Measurements from ENCODE around the gene LDAH. TPM values are rescaled to one million over a fixed set of nuclear protein-coding genes. Genes with fewer than 3 reads are reported as not detected.

The LDAH gene
- polyA plus RNA-seq, 1 experiment, result 10.0 TPM

DNA sequence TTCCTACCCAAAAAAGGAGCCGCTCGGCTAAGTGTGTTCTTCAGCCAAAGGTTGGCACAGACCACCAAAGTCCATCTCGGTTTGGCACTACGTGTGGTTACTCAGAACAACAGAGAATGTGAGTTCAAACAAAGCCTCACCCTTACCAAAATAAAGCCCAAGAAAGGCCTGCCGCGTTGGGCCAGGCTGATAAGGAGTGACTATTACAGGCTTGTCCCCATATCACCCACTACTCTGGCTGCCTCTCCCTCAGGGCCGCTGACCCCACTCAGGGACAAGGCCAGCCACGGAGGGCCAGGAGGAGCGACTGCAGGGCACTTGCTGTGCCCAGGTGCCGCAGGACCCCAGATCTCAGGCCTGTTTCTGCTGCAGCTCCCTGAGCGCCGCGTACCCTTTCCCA, 185.8 kb downstream of the LDAH start:
- TF ChIP-seq CTCF (IDR thresholded peaks at IDR 0.05; ENCODE audit: insufficient read depth, low read depth, low read length), result no peak
- Histone ChIP-seq H3K27me3 (ENCODE audit: control insufficient read depth, insufficient read depth, low read length) (no peaks in the 10 kb centered on the region; the same call in 1 of the 2 replicates), H3K4me3 (ENCODE audit: low read depth, low read length) (no peak overlapping the region), H3K36me3 (ENCODE audit: control insufficient read depth, insufficient read depth, low read length) (peaks cover 9% of the 10 kb centered on the region)
- no peak for DNase-seq (ENCODE audit: low read depth)
- CTCF ChIA-PET, result interaction anchor here (1.1 to 5.0 kb wide), 6 partner anchors 20 to 258 kb away, joined by 3 to 72 read pairs (median 6); partner anchors contain the start of gene RHOB
- POLR2A ChIA-PET, result no interaction called here

- no peak for DNase-seq (ENCODE audit: low read depth)
- ChIA-PET POLR2A (interaction anchor here (0.9 to 1.2 kb wide), 2 partner anchors 189 to 192 kb away, joined by 4 to 17 read pairs; partner anchors contain the start of gene RHOB), CTCF (interaction anchor here (0.6 to 5.0 kb wide), 34 partner anchors 8 to 259 kb away, joined by 3 to 72 read pairs (median 4); partner anchors contain the start of genes HS1BP3 and RHOB)
- peak; percentile 97 for TF ChIP-seq CTCF (IDR thresholded peaks at IDR 0.05; ENCODE audit: insufficient read depth, low read depth, low read length)
- H3K27me3 ChIP-seq (ENCODE audit: control insufficient read depth, insufficient read depth, low read length), result no peaks in the 10 kb centered on the region; the same call in 1 of the 2 replicates
- peaks cover 7% of the 10 kb centered on the region; the same call in 1 of the 2 replicates for H3K36me3 ChIP-seq (ENCODE audit: control insufficient read depth, insufficient read depth, low read length)
- no peak overlapping the region for H3K4me3 ChIP-seq (ENCODE audit: low read depth, low read length)
Observed at GRCh38 chr2:20635675-20636584, 187.0 kb downstream of the LDAH start.

GRCh38 chr2:20635113-20635510, 187.8 kb downstream of the LDAH start:
- CTCF ChIA-PET, result interaction anchor here (0.7 to 5.0 kb wide), 28 partner anchors 9 to 256 kb away, joined by 3 to 72 read pairs (median 6); partner anchors contain the start of genes HS1BP3 and RHOB
- no peak for TF ChIP-seq CTCF (IDR thresholded peaks at IDR 0.05; ENCODE audit: insufficient read depth, low read depth, low read length)
- Histone ChIP-seq H3K27me3 (ENCODE audit: control insufficient read depth, insufficient read depth, low read length) (no peaks in the 10 kb centered on the region; the same call in 1 of the 2 replicates), H3K36me3 (ENCODE audit: control insufficient read depth, insufficient read depth, low read length) (peaks cover 4% of the 10 kb centered on the region; the same call in 1 of the 2 replicates), H3K4me3 (ENCODE audit: low read depth, low read length) (no peak overlapping the region)
- no peak for DNase-seq (ENCODE audit: low read depth)
- POLR2A ChIA-PET, result interaction anchor here (0.9 to 1.2 kb wide), 2 partner anchors 188 to 191 kb away, joined by 4 to 17 read pairs; partner anchors contain the start of gene RHOB

DNA sequence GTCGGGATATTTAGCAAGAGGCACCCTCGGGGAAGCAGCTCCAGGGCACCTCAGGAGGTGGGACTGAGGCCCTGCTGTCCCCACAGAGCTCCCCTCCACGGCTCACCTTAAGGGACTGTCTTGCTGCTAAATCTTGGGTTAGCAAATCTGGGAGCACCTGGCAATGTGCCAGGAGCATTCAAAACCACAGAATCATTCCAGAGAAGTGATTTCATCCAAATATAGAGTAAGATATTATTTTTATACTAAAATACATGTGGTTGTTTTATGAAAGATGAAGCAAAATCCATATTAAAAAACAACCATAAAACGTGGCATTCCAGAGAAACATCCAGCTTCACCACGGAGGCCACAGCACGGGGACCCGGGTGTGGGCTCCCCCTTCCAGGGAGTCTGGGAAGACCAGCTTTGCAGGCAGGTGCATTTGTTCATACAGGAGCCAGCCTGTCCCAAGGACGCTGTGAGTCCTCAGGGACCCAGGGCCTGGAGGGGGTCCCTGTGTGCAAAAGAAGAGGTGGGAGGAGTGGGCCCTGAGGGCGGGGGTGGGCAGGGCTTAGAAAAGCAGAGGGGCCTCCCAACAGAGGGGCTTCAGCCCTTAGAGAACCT, 188.3 kb downstream of the LDAH start:
- DNase-seq (ENCODE audit: low read depth), result no peak
- H3K27me3 ChIP-seq (ENCODE audit: control insufficient read depth, insufficient read depth, low read length), result no peaks in the 10 kb centered on the region; the same call in 1 of the 2 replicates
- ChIA-PET CTCF (interaction anchor here (0.7 to 5.0 kb wide), 31 partner anchors 8 to 256 kb away, joined by 3 to 72 read pairs (median 5); partner anchors contain the start of genes HS1BP3 and RHOB), POLR2A (interaction anchor here (0.9 to 1.2 kb wide), 3 partner anchors 188 to 190 kb away, joined by 4 to 17 read pairs (median 7); partner anchors contain the start of gene RHOB)
- H3K4me3 ChIP-seq (ENCODE audit: low read depth, low read length), result no peak overlapping the region
- no peak for TF ChIP-seq CTCF (IDR thresholded peaks at IDR 0.05; ENCODE audit: insufficient read depth, low read depth, low read length)
- peaks cover 4% of the 10 kb centered on the region; the same call in 1 of the 2 replicates for H3K36me3 ChIP-seq (ENCODE audit: control insufficient read depth, insufficient read depth, low read length)

Other genes starting within 250 kb of the LDAH start
- gene HS1BP3, start 172.0 kb downstream of the LDAH start, polyA plus RNA-seq (2011; rRNA removed), result 8.3 and 13.6 TPM in 2 replicates
- gene GDF7, start 156.0 kb downstream of the LDAH start, polyA plus RNA-seq (2011; rRNA removed), result 0.28 and 0.32 TPM in 2 replicates
- gene APOB, start 221.0 kb upstream of the LDAH start, polyA plus RNA-seq (2011; rRNA removed), result 0.04 TPM in 2 replicates